ENCODE results near the gene IGSF21.

Gene IGSF21

GRCh38 chr1:18353992-18354391 lies 246.4 kb downstream of the IGSF21 start:
- no peak overlapping the region for H3K4me3 ChIP-seq (ENCODE audit: low read depth, low read length)
- DNase-seq (ENCODE audit: low read depth), result no peak
- no peak for TF ChIP-seq CTCF (conservative IDR thresholded peaks at IDR 0.05; ENCODE audit: low read depth, low read length)

GRCh38 chr1:18354612-18355011 lies 247.0 kb downstream of the IGSF21 start:
- no peak overlapping the region for H3K4me3 ChIP-seq (ENCODE audit: low read depth, low read length)
- no peak for TF ChIP-seq CTCF (conservative IDR thresholded peaks at IDR 0.05; ENCODE audit: low read depth, low read length)
- no peak for DNase-seq (ENCODE audit: low read depth)

- no peak for DNase-seq (ENCODE audit: low read depth)
- H3K4me3 ChIP-seq (ENCODE audit: low read depth, low read length), result no peak overlapping the region
- TF ChIP-seq CTCF (conservative IDR thresholded peaks at IDR 0.05; ENCODE audit: low read depth, low read length), result no peak
These were observed 250.1 kb downstream of the IGSF21 start for GRCh38 chr1:18357622-18358230.

GRCh38 chr1:18358600-18358999 lies 251.0 kb downstream of the IGSF21 start:
- no peak for TF ChIP-seq CTCF (conservative IDR thresholded peaks at IDR 0.05; ENCODE audit: low read depth, low read length)
- H3K4me3 ChIP-seq (ENCODE audit: low read depth, low read length), result no peak overlapping the region
- no peak for DNase-seq (ENCODE audit: low read depth)

- TF ChIP-seq CTCF (conservative IDR thresholded peaks at IDR 0.05; ENCODE audit: low read depth, low read length), result no peak
- no peak overlapping the region for H3K4me3 ChIP-seq (ENCODE audit: low read depth, low read length)
- no peak for DNase-seq (ENCODE audit: low read depth)
These were observed 252.7 kb downstream of the IGSF21 start for GRCh38 chr1:18360251-18360650.

GRCh38 chr1:18362150-18362549 lies 254.6 kb downstream of the IGSF21 start:
- no peak for DNase-seq (ENCODE audit: low read depth)
- TF ChIP-seq CTCF (conservative IDR thresholded peaks at IDR 0.05; ENCODE audit: low read depth, low read length), result no peak
- H3K4me3 ChIP-seq (ENCODE audit: low read depth, low read length), result no peak overlapping the region

GRCh38 chr1:18363436-18363835 lies 255.8 kb downstream of the IGSF21 start:
- no peak overlapping the region for H3K4me3 ChIP-seq (ENCODE audit: low read depth, low read length)
- no peak for DNase-seq (ENCODE audit: low read depth)
- TF ChIP-seq CTCF (conservative IDR thresholded peaks at IDR 0.05; ENCODE audit: low read depth, low read length), result no peak

Data from choroid plexus epithelial cell (primary cell).